Dedifferentiated amniotic fluid mesenchymal stem cell (primary cell): Measurements from ENCODE around the gene UNC5A.

ENCODE experiments used
- DNase-seq: peaks from one replicate; pipeline ENCODE4 v3.0.0-alpha.2; 2016; ENCODE audit errors: extremely low spot score

Gene UNC5A

GRCh38 chr5:176800024-176800423 is 10.3 kb upstream of the UNC5A start:
- DNase-seq, result no peak

- no peak for DNase-seq
Observed at GRCh38 chr5:176802116-176802784, 8.1 kb upstream of the UNC5A start.

- no peak for DNase-seq
Observed at GRCh38 chr5:176803068-176803942, 7.1 kb upstream of the UNC5A start.

- no peak for DNase-seq
Observed at GRCh38 chr5:176803943-176804498, 6.3 kb upstream of the UNC5A start.

GRCh38 chr5:176806137-176806536 is 4.2 kb upstream of the UNC5A start:
- DNase-seq, result no peak

DNA sequence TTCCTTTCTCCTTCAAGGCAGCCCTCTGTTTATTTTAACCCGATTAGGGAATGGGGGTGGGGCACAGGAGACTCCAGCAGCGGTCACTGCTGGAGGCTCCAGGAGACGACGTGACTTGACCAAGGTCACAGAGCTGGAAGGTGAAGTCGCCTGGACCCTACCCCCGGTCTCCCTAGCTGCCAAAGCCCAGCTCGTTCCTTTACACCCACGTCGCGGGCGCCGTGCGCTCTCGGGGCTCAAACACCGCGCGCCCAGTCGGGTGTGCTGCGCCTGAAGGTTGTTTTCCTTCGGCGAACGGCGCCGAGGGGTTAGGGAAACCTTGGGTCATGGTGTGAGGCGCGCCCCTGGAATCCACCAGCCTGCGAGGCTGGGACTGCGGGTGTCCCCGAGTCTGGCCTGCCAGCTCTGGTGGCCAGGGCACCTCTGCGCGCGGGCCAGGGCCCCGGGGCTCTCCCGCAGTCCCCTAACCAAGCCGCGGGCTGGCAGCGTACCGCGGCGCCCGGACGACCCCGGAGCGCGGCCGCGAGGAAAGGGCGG is 747 bp upstream of the UNC5A start:
- no peak for DNase-seq

- DNase-seq, result no peak
Observed at GRCh38 chr5:176810687-176811501, 535 bp downstream of the UNC5A start.

DNA sequence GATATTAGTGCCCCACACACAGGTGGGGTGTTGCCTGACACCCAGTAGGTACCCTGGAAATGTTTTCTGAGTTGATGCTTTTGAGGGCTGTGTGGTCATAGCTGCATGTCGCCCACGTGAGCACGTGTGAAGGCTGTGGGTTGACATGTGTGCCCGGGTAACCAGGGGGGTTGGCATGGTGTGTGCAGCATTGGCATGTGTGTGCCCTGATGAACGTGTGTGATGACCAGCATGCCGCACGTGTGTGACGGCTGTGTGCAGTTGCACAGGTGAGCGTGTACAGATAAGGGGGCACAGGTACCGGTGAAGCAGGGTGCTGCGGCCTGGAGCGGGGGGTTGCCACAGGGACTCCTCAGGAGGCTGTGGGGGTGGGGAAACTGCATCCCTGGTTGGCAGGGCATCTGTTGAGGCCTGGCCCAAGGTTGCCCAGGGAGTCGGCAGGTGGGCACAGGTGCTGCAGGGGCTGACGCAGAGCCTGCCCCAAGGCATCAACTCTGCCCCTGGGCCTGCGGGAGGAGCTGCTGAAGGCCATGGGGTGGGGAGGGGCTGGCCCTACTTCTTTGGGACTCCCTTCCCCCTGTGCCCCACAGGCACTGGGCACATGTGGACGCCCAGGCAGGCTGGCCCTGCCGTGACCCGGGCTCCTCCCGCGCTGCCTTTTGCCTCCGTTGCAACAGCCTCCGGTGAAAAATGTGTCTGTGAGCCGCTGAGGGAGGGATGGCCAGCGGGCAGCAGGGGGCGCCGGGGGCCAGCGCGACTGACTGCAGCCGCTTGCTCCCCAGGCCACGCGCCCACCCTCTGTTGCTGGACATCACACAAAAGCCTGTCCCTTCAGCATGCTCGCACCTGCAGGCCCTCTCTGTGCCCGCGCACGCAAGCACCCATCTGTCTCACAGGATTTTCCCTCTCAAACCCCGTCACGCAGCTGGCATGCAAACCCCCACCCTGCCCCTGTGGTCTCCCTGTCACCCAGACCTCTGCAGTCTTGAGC is 2.2 kb downstream of the UNC5A start:
- DNase-seq, result no peak

DNA sequence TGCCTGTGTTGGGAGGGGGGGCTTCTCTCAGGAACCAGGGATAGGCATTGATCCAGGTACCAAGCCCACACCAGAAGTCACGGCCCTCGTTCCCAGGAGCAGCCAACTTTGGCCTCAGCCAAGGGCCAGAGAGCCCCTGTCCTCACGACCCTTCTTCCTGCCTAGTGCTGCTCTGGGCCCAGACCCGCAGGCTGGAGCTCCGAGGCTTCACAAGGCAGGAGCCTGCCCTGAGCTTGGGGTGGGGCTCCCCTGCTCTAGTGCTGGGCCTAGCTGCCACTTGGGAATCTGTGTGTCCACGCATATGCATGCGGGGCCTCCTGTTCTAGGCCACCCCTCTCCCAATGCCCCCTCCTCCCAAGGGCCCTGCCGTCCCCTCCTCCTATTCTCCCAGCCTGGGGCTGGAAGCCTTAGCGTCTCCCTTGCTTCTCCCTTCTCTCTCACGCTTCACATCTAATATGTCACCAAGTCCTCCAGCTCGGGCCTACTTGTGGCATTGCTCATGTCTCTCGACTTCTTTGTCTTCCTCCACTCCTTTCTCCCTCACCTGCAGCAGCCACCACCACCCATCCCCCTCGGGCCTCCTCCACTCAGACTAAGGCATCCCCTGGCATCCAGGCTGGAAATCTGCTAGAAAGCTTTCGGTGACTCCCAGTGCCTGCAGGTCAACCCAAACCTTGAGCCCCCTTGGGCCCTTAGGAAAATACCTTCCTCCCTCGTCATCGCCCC is 3.4 kb downstream of the UNC5A start:
- no peak for DNase-seq

DNA sequence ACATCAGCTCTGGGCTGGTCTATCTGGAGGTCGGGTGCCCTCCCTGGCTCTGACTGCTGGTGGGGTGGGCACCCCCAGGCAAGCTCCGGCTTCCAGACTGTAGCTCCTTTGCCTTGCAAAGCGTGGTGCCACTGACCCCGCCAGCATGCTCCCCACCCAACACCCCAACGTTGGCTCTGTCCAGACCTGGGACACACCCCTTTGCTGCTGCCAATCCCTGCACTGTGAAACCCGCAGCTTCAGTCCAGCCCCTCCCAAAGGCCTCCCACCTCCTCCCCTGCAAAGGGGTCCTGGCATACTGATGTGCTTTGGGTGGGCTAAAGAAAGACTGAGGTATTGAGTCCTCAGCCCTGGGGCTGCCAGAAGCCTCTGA is 3.9 kb downstream of the UNC5A start:
- no peak for DNase-seq

- no peak for DNase-seq
Observed at GRCh38 chr5:176814836-176815438, 4.6 kb downstream of the UNC5A start.

DNA sequence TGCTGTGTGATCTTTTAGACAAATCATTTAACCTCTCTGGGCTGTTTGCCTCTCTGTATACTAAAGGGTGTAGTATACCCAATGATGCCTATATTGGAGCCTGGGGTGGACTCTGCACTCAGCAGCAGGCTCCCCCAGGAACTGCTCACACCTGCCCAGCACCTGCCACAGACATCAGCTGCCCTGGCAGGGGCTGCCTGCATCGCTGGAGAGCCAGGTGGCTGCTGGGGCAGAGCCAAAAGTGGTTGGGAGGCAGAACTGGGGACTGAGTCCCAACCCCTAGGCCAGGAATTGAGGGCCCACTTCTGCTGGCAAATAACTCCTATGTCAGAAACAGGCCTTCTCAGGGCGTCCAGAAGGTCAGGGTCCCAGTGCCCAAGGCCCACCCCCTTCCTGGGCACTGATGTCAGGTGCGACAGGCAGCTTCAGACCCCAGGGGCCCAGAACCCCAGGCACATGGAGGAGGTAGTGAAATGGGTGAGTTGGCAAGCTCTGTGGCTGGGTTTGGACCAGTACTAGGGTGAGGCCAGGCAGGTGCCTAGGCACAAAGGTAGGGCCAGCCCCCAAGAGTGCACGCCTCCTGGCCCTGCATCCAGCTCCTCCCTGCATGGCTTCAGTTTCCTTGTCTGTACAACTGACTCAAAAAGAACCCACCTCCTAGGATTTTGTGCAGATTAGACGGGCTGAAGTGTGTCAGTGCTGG is 5.8 kb downstream of the UNC5A start:
- no peak for DNase-seq

GRCh38 chr5:176816791-176817347 is 6.5 kb downstream of the UNC5A start:
- DNase-seq, result no peak

DNA sequence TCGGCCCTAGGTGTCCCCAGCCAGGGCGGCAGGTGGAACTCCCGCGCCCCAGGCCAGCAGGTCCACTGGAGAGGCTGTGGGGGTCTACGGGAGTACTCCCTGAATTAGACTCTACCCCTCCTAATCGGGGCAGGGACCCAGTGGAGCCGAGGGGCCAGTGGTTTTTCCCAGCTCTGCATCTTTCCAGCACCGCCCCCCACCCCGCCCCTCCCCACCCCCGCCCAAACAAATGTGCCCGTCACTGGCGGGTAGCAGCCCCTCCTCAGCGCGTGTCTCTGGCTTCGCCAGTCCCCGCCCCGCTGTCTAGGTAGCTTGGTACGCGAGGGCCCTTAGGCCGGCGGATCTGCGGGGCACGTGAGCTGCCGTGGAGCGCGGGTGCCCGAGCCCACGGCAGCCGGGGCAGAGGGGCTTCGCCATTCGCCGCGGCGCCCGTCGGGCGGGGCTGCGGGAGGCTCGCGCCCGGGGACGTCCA is 7.0 kb downstream of the UNC5A start:
- no peak for DNase-seq

- no peak for DNase-seq
Observed at GRCh38 chr5:176817841-176818377, 7.5 kb downstream of the UNC5A start.

DNA sequence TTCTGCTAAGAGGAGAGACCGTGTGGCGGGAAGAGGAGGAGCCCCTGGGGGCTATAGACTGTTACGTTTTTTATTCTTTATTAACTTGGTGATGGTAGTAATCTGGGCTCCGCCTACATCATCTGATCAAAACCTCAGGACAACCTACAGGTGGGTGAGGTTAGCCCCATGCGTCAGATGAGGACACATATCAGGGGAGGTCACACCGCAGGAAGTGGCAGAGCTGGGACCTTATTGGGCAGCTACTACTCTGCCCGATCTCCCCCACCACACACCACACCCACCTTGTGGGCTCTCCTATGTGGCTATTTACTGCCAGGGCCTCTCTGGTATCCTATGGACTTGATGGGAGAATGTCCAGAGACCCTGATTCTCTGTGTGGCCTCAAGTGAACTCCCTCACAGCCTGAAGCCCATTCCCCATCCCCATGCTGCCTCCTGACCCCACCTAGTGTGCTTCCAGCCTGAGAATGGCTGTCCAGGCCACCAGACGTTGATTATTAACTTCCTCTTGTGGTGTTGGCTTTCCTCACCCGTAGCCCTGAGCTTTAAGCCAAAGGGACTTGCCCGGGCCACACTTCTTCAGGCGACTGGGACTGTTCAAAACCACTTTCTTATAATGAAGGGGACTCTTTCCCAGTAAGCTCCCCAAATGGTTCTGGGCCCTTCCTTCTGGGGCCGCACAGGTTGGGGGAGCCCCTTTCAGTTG is 8.2 kb downstream of the UNC5A start:
- DNase-seq, result no peak

DNA sequence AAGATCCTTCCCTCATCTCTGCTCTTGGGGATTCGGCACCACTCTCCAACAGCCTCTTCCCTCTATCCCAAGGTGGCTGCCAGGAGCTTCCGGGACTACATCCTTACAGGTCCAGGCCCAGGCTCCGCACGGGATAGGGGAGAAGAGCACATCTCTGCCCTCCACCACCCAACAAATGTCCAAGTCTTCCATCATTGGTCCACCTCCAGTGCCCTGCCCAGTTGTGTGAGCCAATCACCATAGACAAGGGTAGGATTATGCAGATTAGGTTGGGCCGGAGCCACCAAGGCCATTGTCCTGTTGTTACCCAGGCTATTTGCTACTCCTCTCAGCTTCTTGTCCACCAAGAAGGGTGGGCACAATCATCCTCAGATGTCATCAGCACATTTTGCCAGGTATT is 9.1 kb downstream of the UNC5A start:
- DNase-seq, result no peak

DNA sequence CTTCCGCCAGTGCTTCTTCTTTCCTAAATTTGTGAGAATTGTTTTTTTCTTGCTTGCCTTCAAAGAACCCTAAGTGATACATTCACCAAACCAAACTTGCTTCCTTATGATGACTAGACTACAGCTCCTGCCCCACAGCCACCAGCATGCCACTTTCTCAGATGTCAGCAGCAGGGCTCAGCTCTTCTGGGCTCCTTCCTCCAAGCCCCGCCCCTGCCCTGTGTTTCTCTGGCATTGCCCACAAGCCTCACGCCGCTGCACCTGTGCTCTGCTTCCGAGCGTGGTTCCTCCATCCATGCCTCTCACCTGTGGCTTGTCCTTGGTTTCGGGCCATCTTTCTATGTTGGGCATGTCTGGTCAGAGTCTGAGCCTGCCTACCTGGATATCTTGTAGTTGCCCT is 10.6 kb downstream of the UNC5A start:
- DNase-seq, result no peak
